IMR-90 (cell line): ENCODE measurements around the gene MIB1. TPM values are rescaled to one million over a fixed set of nuclear protein-coding genes. Genes with fewer than 3 reads are reported as not detected.
A peak's percentile ranks its signal among the peaks of the same experiment; 100 is the strongest.

Source experiments
- ATAC-seq: fragments of 200-7000 bp; cut with Tn5 transposase; 2 replicates; pipeline ENCODE4 v1.9.1; 2020; ENCODE audit warnings: low read depth, mild to moderate bottlenecking, moderate library complexity
- BruUV-seq: library from RNA; stranded (reverse); fragments of 400-500 nt; replicated peaks from 2 replicates; lab custom pipeline; 2021; lab: Mats Ljungman, UMichigan
- CTCF ChIA-PET: fragments of 300-600 bp; formaldehyde crosslinking; extraction: SDS; loops from one replicate; lab custom pipeline; 2021; ENCODE audit warnings: antibody characterized with exemption; lab: Yijun Ruan, JAX
- POLR2A ChIA-PET: fragments of 300-600 bp; sonication (Branson Sonifier 250); formaldehyde crosslinking; loops from one replicate; lab custom pipeline; 2022; ENCODE audit warnings: antibody characterized with exemption; ENCODE audit not compliant: unreplicated experiment; lab: Charles Lee
- DNase-seq: peaks from one replicate; pipeline ENCODE4 v3.0.0; 2013
- H2AFZ ChIP-seq: replicated peaks from 2 replicates; pipeline ENCODE3; 2013; ENCODE audit warnings: low read length, mild to moderate bottlenecking; ENCODE audit not compliant: poor library complexity
- H2AK5ac ChIP-seq: 2 replicates; pipeline ENCODE4 v1.6.1; 2013; ENCODE audit warnings: low read depth, low read length, inconsistent platforms
- H2AK9ac ChIP-seq: replicated peaks from 2 replicates; pipeline ENCODE3; 2013; ENCODE audit warnings: mild to moderate bottlenecking, low read depth, low read length, moderate library complexity; ENCODE audit not compliant: poor library complexity
- H2BK120ac ChIP-seq: 2 replicates; pipeline ENCODE4 v1.6.1; 2013; ENCODE audit warnings: low read depth, low read length, inconsistent platforms
- H2BK15ac ChIP-seq: 3 replicates; pipeline ENCODE4 v1.6.1; 2013; ENCODE audit warnings: low read depth, low read length, inconsistent platforms
- H2BK20ac ChIP-seq: 2 replicates; pipeline ENCODE4 v1.6.1; 2013; ENCODE audit warnings: low read depth, mild to moderate bottlenecking, inconsistent platforms, low read length, moderate library complexity
- H2BK5ac ChIP-seq: 2 replicates; pipeline ENCODE4 v1.6.1; 2013; ENCODE audit warnings: mild to moderate bottlenecking, low read depth, low read length, inconsistent platforms; ENCODE audit not compliant: poor library complexity, severe bottlenecking
- H3K14ac ChIP-seq: replicated peaks from 2 replicates; pipeline ENCODE4 v1.6.1; 2013; ENCODE audit warnings: low read depth, low read length, inconsistent platforms
- H3K18ac ChIP-seq: 2 replicates; pipeline ENCODE4 v1.6.1; 2013; ENCODE audit warnings: low read depth, low read length, control low read depth
- H3K23ac ChIP-seq: 2 replicates; pipeline ENCODE4 v1.6.1; 2013; ENCODE audit warnings: low read depth, low read length, inconsistent platforms
- H3K27ac ChIP-seq: 2 replicates; pipeline ENCODE4 v1.5.1; 2013; ENCODE audit warnings: mild to moderate bottlenecking, control low read depth, low read length; ENCODE audit not compliant: insufficient read depth
- H3K27me3 ChIP-seq: 2 replicates; pipeline ENCODE4 v1.6.1; 2013; ENCODE audit warnings: low read length; ENCODE audit not compliant: control insufficient read depth, insufficient read depth
- H3K36me3 ChIP-seq: 2 replicates; pipeline ENCODE4 v1.6.1; 2013; ENCODE audit warnings: low read length, mixed read lengths; ENCODE audit not compliant: control insufficient read depth, insufficient read depth
- H3K4ac ChIP-seq: 2 replicates; pipeline ENCODE4 v1.6.1; 2013; ENCODE audit warnings: low read depth, low read length, inconsistent platforms
- H3K4me1 ChIP-seq: 2 replicates; pipeline ENCODE4 v1.6.1; 2013; ENCODE audit warnings: low read length, mixed read lengths; ENCODE audit not compliant: control insufficient read depth, insufficient read depth
- H3K4me2 ChIP-seq: 2 replicates; pipeline ENCODE4 v1.6.1; 2013; ENCODE audit warnings: low read depth, mild to moderate bottlenecking, control low read depth, low read length, moderate library complexity
- H3K4me3 ChIP-seq: 2 replicates; pipeline ENCODE4 v1.5.1; 2013; ENCODE audit warnings: low read depth, mild to moderate bottlenecking, control low read depth, low read length, moderate library complexity; ENCODE audit not compliant: insufficient read depth
- H3K56ac ChIP-seq: 2 replicates; pipeline ENCODE4 v1.6.1; 2013; ENCODE audit warnings: low read length, inconsistent platforms; ENCODE audit not compliant: insufficient read depth; ENCODE audit errors: extremely low read depth
- H3K79me1 ChIP-seq, 2 experiments: 2 replicates each; pipeline ENCODE4 v1.6.1; 2013; ENCODE audit warnings: low read length in 2 of 2, inconsistent platforms in 1 of 2, low read depth in 1 of 2
- H3K9ac ChIP-seq: 2 replicates; pipeline ENCODE4 v1.6.1; 2013; ENCODE audit warnings: low read depth, low read length, control low read depth
- H3K9me1 ChIP-seq: 2 replicates; pipeline ENCODE4 v1.6.1; 2013; ENCODE audit warnings: low read length, inconsistent platforms; ENCODE audit not compliant: insufficient read depth
- H3K9me3 ChIP-seq: 2 replicates; pipeline ENCODE4 v1.6.1; 2013; ENCODE audit warnings: low read length; ENCODE audit not compliant: control insufficient read depth, insufficient read depth
- H4K20me1 ChIP-seq: 2 replicates; pipeline ENCODE4 v1.6.1; 2013; ENCODE audit warnings: low read length, inconsistent platforms; ENCODE audit not compliant: insufficient read depth
- H4K5ac ChIP-seq: 2 replicates; pipeline ENCODE4 v1.6.1; 2013; ENCODE audit warnings: mild to moderate bottlenecking, low read depth, low read length, control low read depth
- H4K8ac ChIP-seq, 2 experiments: 2 replicates each; pipeline ENCODE4 v1.6.1; 2013; ENCODE audit warnings: low read depth in 2 of 2, low read length in 2 of 2, control low read depth in 1 of 2, inconsistent platforms in 1 of 2
- H4K91ac ChIP-seq: 2 replicates; pipeline ENCODE4 v1.6.1; 2013; ENCODE audit warnings: low read depth, low read length, inconsistent platforms; ENCODE audit not compliant: insufficient read depth
- POLR2A ChIP-seq: IDR thresholded peaks from 2 replicates; pipeline ENCODE4 v1.6.1; 2012; ENCODE audit warnings: mild to moderate bottlenecking, low read depth, low read length
- RAD21 ChIP-seq: IDR thresholded peaks from 2 replicates; pipeline ENCODE4 v1.6.1; 2012; ENCODE audit warnings: low read length, improper control_type of control experiment
- SMC3 ChIP-seq: fragments of 150-350 bp; IDR thresholded peaks from 2 replicates; pipeline ENCODE4 v1.6.1; 2016; ENCODE audit warnings: low read depth, mild to moderate bottlenecking, antibody characterized with exemption, low read length, moderate library complexity
- WGBS, 2 experiments: methylation state at CpG; one replicate each; pipeline versions ENCODE4 v1.1.5 to v1.1.7; 2013; ENCODE audit warnings: missing lambda C conversion rate in 2 of 2; ENCODE audit not compliant: insufficient read length in 1 of 2; ENCODE audit errors: extremely low coverage in 2 of 2; 5-methylcytosine and 5-hydroxymethylcytosine counted together
- dilution Hi-C: fragments of 300-500 bp; cut with HindIII; formaldehyde crosslinking; loops from one replicate; pipeline ENCODE4 v1.14.3; 2018; ENCODE audit warnings: low sequenced_read_pairs; ENCODE audit not compliant: unreplicated experiment
- in situ Hi-C: fragments of 300-500 bp; cut with MboI; formaldehyde crosslinking; loops from 3 replicates; pipeline ENCODE4 v1.14.3; 2019; ENCODE audit warnings: low sequenced_read_pairs, inconsistent platforms, mixed read lengths
- intact Hi-C: fragments of 100-400 bp; cut with micrococcal nuclease; formaldehyde crosslinking; loops from 2 replicates; pipeline ENCODE4 v1.10.0; 2022
- polyA plus RNA-seq, 3 experiments: library from polyadenylated mRNA; depleted of rRNA; stranded (reverse); fragments of >200 nt; gene quantifications; 2 replicates each; pipeline ENCODE4 v1.2.3, GENCODE V29; 2012; ENCODE audit warnings: low replicate concordance in 1 of 3
- total RNA-seq: library from RNA; depleted of rRNA; stranded (reverse); fragments of >200 nt; gene quantifications from 2 replicates; pipeline ENCODE4 v1.2.3, GENCODE V29; 2012
- TF ChIP-seq, protein P1 (sequence below): fragments of 150-350 bp; IDR thresholded peaks from 2 replicates; pipeline ENCODE4 v1.6.1; 2017; ENCODE audit warnings: mild to moderate bottlenecking, antibody characterized with exemption, low read length, low read depth
- TF ChIP-seq, protein P2 (sequence below): fragments of 150-350 bp; IDR thresholded peaks from 2 replicates; pipeline ENCODE4 v1.6.1; 2016; ENCODE audit warnings: low read depth, mild to moderate bottlenecking, low read length, moderate library complexity, borderline replicate concordance
- TF ChIP-seq, protein P3 (sequence below): conservative IDR thresholded peaks from 2 replicates; pipeline ENCODE4 v1.5.1; 2012; ENCODE audit warnings: mild to moderate bottlenecking, low read depth, low read length, improper control_type of control experiment

Gene MIB1
- total and polyA plus RNA-seq, 2 of the 4 experiments (the other 2 are of a cell fraction): 5.9 to 80.1 TPM

DNA sequence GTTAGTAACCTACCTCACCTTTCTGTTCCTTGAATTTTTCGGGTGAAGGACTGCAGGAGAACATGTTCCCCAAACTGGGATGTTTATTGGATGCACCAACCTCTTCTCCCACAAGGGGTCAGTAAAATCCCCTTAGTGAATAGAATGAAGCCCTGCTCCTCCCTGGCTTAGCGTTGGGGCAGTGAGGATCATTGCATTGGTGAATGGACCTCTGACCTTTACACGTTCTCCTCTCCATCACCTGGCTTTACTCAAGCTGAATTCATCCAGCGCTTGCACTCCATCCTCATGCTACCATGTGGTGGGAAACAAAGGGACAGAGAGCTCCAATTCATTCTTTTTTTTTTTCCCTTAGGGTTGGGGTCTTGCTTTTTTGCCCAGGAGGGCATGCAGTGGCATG lies 157.2 kb downstream of the MIB1 start:
- no peak overlapping the region for H4K5ac ChIP-seq
- no peak overlapping the region for H3K4me2 ChIP-seq
- peak overlapping the region; percentile 47 for H2AFZ ChIP-seq
- no peak overlapping the region for H2BK120ac ChIP-seq
- no peak overlapping the region for H3K9ac ChIP-seq
- H3K4me3 ChIP-seq: no peak overlapping the region
- in situ Hi-C loops (no loop called here), dilution Hi-C loops (no loop called here), intact Hi-C loops (loop anchor here (1.0 to 5.0 kb wide), 3 partner anchors 58 to 899 kb away; no protein-coding TSS in a partner anchor)
- no peaks in the 10 kb centered on the region for H3K79me1 ChIP-seq
- H2BK5ac ChIP-seq: no peak overlapping the region
- no peaks in the 10 kb centered on the region; the same call in 1 of the 2 replicates for H3K4me1 ChIP-seq
- H3K36me3 ChIP-seq: no peaks in the 10 kb centered on the region
- no peak overlapping the region for H2BK15ac ChIP-seq
- TF ChIP-seq, protein P1, sequence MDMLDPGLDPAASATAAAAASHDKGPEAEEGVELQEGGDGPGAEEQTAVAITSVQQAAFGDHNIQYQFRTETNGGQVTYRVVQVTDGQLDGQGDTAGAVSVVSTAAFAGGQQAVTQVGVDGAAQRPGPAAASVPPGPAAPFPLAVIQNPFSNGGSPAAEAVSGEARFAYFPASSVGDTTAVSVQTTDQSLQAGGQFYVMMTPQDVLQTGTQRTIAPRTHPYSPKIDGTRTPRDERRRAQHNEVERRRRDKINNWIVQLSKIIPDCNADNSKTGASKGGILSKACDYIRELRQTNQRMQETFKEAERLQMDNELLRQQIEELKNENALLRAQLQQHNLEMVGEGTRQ: no peak
- TF ChIP-seq SMC3 (peak; percentile 46; the same call in 1 of the 2 replicates), POLR2A (no peak), RAD21 (peak; percentile 71)
- TF ChIP-seq, protein P2, sequence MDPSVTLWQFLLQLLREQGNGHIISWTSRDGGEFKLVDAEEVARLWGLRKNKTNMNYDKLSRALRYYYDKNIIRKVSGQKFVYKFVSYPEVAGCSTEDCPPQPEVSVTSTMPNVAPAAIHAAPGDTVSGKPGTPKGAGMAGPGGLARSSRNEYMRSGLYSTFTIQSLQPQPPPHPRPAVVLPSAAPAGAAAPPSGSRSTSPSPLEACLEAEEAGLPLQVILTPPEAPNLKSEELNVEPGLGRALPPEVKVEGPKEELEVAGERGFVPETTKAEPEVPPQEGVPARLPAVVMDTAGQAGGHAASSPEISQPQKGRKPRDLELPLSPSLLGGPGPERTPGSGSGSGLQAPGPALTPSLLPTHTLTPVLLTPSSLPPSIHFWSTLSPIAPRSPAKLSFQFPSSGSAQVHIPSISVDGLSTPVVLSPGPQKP: no peak
- TF ChIP-seq, protein P3, sequence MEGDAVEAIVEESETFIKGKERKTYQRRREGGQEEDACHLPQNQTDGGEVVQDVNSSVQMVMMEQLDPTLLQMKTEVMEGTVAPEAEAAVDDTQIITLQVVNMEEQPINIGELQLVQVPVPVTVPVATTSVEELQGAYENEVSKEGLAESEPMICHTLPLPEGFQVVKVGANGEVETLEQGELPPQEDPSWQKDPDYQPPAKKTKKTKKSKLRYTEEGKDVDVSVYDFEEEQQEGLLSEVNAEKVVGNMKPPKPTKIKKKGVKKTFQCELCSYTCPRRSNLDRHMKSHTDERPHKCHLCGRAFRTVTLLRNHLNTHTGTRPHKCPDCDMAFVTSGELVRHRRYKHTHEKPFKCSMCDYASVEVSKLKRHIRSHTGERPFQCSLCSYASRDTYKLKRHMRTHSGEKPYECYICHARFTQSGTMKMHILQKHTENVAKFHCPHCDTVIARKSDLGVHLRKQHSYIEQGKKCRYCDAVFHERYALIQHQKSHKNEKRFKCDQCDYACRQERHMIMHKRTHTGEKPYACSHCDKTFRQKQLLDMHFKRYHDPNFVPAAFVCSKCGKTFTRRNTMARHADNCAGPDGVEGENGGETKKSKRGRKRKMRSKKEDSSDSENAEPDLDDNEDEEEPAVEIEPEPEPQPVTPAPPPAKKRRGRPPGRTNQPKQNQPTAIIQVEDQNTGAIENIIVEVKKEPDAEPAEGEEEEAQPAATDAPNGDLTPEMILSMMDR: peak; percentile 66
- no peak overlapping the region for H2AK5ac ChIP-seq
- H2BK20ac ChIP-seq: no peak overlapping the region
- no peak overlapping the region for H4K91ac ChIP-seq
- no CpG with 5 or more reads among the region's 4 CpGs for whole genome bisulfite sequencing, 2 experiments
- ATAC-seq (peak; percentile 87), DNase-seq (peak; percentile 42)
- no peak overlapping the region for H3K14ac ChIP-seq
- no peak overlapping the region for H3K4ac ChIP-seq
- ChIA-PET POLR2A (no interaction called here), CTCF (interaction anchor here (0.7 kb wide), 1 partner anchor 664 kb away, joined by 3 read pairs; no protein-coding TSS in a partner anchor)
- H3K9me1 ChIP-seq: no peaks in the 10 kb centered on the region
- H2AK9ac ChIP-seq: no peak overlapping the region
- no peak overlapping the region for H3K27ac ChIP-seq
- H3K27me3 ChIP-seq: no peaks in the 10 kb centered on the region; the same call in 1 of the 2 replicates
- no peak overlapping the region for H3K18ac ChIP-seq
- no peaks in the 10 kb centered on the region for H4K20me1 ChIP-seq
- no peaks in the 10 kb centered on the region for H3K9me3 ChIP-seq
- no peak overlapping the region for H3K23ac ChIP-seq
- BruUV-seq: no TSS peak
- H4K8ac ChIP-seq: no peak overlapping the region
- H3K56ac ChIP-seq: no peak overlapping the region
